Measurements from ENCODE around the gene TRHDE.

Gene TRHDE

GRCh38 chr12:72444566-72444965 is 172.4 kb downstream of the TRHDE start:
- H3K4me1 ChIP-seq, result peaks cover 0 to 10% (median 0%) of the 10 kb centered on the region in 10 experiments; a peak in 3 of 20 replicates
- H3K9ac ChIP-seq, result no peak overlapping the region
- no peak for TF ChIP-seq Cebpa-rat (IDR thresholded peaks at IDR 0.05)
- H4K20me1 ChIP-seq, result no peaks in the 10 kb centered on the region
- H3K27me3 ChIP-seq, result no peaks in the 10 kb centered on the region
- H3K4me3 ChIP-seq, result no peak overlapping the region
- H3K27ac ChIP-seq, result no peak overlapping the region
- no peak overlapping the region for H3K4me2 ChIP-seq
- no peaks in the 10 kb centered on the region for H3K9me3 ChIP-seq (replicated peaks in 1 of 11)
- H3K36me3 ChIP-seq, result no peaks in the 10 kb centered on the region

GRCh38 chr12:72448089-72448488 is 175.9 kb downstream of the TRHDE start:
- H3K4me2 ChIP-seq, result no peak overlapping the region
- peaks cover 0 to 10% (median 0%) of the 10 kb centered on the region in 10 experiments; a peak in 3 of 20 replicates for H3K4me1 ChIP-seq
- H3K4me3 ChIP-seq, result no peak overlapping the region
- H3K27ac ChIP-seq, result no peak overlapping the region
- H3K36me3 ChIP-seq, result no peaks in the 10 kb centered on the region
- peaks cover 0 to 6% (median 2%) of the 10 kb centered on the region in 11 experiments; a peak in 5 of 22 replicates for H3K9me3 ChIP-seq (replicated peaks in 1 of 11)
- H3K27me3 ChIP-seq, result no peaks in the 10 kb centered on the region
- H4K20me1 ChIP-seq, result no peaks in the 10 kb centered on the region
- H3K9ac ChIP-seq, result no peak overlapping the region
- TF ChIP-seq Cebpa-rat (IDR thresholded peaks at IDR 0.05), result no peak

GRCh38 chr12:72448805-72449204 is 176.6 kb downstream of the TRHDE start:
- Histone ChIP-seq H3K27ac (no peak overlapping the region), H3K4me2 (no peak overlapping the region), H4K20me1 (no peaks in the 10 kb centered on the region), H3K9ac (no peak overlapping the region), H3K4me1 (peaks cover 0 to 6% (median 0%) of the 10 kb centered on the region in 10 experiments; a peak in 3 of 20 replicates), H3K4me3 (no peak overlapping the region), H3K9me3 (replicated peaks in 1 of 11) (peaks cover 5 to 13% (median 9%) of the 10 kb centered on the region in 11 experiments; a peak in 19 of 22 replicates), H3K36me3 (no peaks in the 10 kb centered on the region), H3K27me3 (no peaks in the 10 kb centered on the region)
- TF ChIP-seq Cebpa-rat (IDR thresholded peaks at IDR 0.05), result no peak

- no peak overlapping the region for H3K4me3 ChIP-seq
- no peak overlapping the region for H3K9ac ChIP-seq
- no peaks in the 10 kb centered on the region for H3K27me3 ChIP-seq
- peaks cover 5 to 14% (median 9%) of the 10 kb centered on the region in 11 experiments; a peak in 19 of 22 replicates for H3K9me3 ChIP-seq (replicated peaks in 1 of 11)
- H3K4me1 ChIP-seq, result no peaks in the 10 kb centered on the region
- no peak overlapping the region for H3K4me2 ChIP-seq
- no peak overlapping the region for H3K27ac ChIP-seq
- H4K20me1 ChIP-seq, result no peaks in the 10 kb centered on the region
- H3K36me3 ChIP-seq, result no peaks in the 10 kb centered on the region
- TF ChIP-seq Cebpa-rat (IDR thresholded peaks at IDR 0.05), result no peak
Observed at GRCh38 chr12:72453066-72453465, 180.9 kb downstream of the TRHDE start.

- Histone ChIP-seq H3K27ac (no peak overlapping the region), H3K27me3 (no peaks in the 10 kb centered on the region), H3K4me2 (no peak overlapping the region), H3K36me3 (no peaks in the 10 kb centered on the region), H3K9ac (no peak overlapping the region), H4K20me1 (no peaks in the 10 kb centered on the region), H3K9me3 (replicated peaks in 1 of 11) (peaks cover 5 to 14% (median 9%) of the 10 kb centered on the region in 11 experiments; a peak in 19 of 22 replicates), H3K4me3 (no peak overlapping the region), H3K4me1 (no peaks in the 10 kb centered on the region)
- TF ChIP-seq Cebpa-rat (IDR thresholded peaks at IDR 0.05), result no peak
Observed at GRCh38 chr12:72453550-72453949, 181.4 kb downstream of the TRHDE start.

- Histone ChIP-seq H4K20me1 (no peaks in the 10 kb centered on the region), H3K36me3 (no peaks in the 10 kb centered on the region), H3K27ac (no peak overlapping the region), H3K9me3 (replicated peaks in 1 of 11) (no peaks in the 10 kb centered on the region), H3K4me2 (no peak overlapping the region), H3K27me3 (no peaks in the 10 kb centered on the region), H3K4me1 (no peaks in the 10 kb centered on the region), H3K4me3 (no peak overlapping the region), H3K9ac (no peak overlapping the region)
- no peak for TF ChIP-seq Cebpa-rat (IDR thresholded peaks at IDR 0.05)
Observed at GRCh38 chr12:72464471-72464870, 192.3 kb downstream of the TRHDE start.

- Histone ChIP-seq H4K20me1 (no peaks in the 10 kb centered on the region), H3K4me3 (no peak overlapping the region), H3K36me3 (no peaks in the 10 kb centered on the region), H3K4me1 (no peaks in the 10 kb centered on the region), H3K9me3 (replicated peaks in 1 of 11) (no peaks in the 10 kb centered on the region), H3K4me2 (no peak overlapping the region), H3K27ac (no peak overlapping the region), H3K27me3 (no peaks in the 10 kb centered on the region), H3K9ac (no peak overlapping the region)
- TF ChIP-seq Cebpa-rat (IDR thresholded peaks at IDR 0.05), result no peak
Observed at GRCh38 chr12:72465155-72465554, 193.0 kb downstream of the TRHDE start.

GRCh38 chr12:72465940-72466630 is 193.9 kb downstream of the TRHDE start:
- Histone ChIP-seq H4K20me1 (no peaks in the 10 kb centered on the region), H3K4me1 (no peaks in the 10 kb centered on the region), H3K9me3 (replicated peaks in 1 of 11) (no peaks in the 10 kb centered on the region), H3K27me3 (no peaks in the 10 kb centered on the region), H3K27ac (no peak overlapping the region), H3K36me3 (no peaks in the 10 kb centered on the region), H3K4me3 (no peak overlapping the region), H3K4me2 (no peak overlapping the region), H3K9ac (no peak overlapping the region)
- no peak for TF ChIP-seq Cebpa-rat (IDR thresholded peaks at IDR 0.05)

- H4K20me1 ChIP-seq, result no peaks in the 10 kb centered on the region
- no peak overlapping the region for H3K27ac ChIP-seq
- no peaks in the 10 kb centered on the region for H3K36me3 ChIP-seq
- no peaks in the 10 kb centered on the region for H3K27me3 ChIP-seq
- H3K4me2 ChIP-seq, result no peak overlapping the region
- no peak overlapping the region for H3K4me3 ChIP-seq
- H3K4me1 ChIP-seq, result no peaks in the 10 kb centered on the region
- no peaks in the 10 kb centered on the region for H3K9me3 ChIP-seq (replicated peaks in 1 of 11)
- H3K9ac ChIP-seq, result no peak overlapping the region
- TF ChIP-seq Cebpa-rat (IDR thresholded peaks at IDR 0.05), result no peak
Observed at GRCh38 chr12:72467985-72468384, 195.8 kb downstream of the TRHDE start.

- no peaks in the 10 kb centered on the region for H3K9me3 ChIP-seq (replicated peaks in 1 of 11)
- TF ChIP-seq Cebpa-rat (IDR thresholded peaks at IDR 0.05), result no peak
- H3K27me3 ChIP-seq, result no peaks in the 10 kb centered on the region
- no peak overlapping the region for H3K9ac ChIP-seq
- H3K4me2 ChIP-seq, result no peak overlapping the region
- H3K36me3 ChIP-seq, result no peaks in the 10 kb centered on the region
- H3K4me3 ChIP-seq, result no peak overlapping the region
- H3K4me1 ChIP-seq, result no peaks in the 10 kb centered on the region
- no peak overlapping the region for H3K27ac ChIP-seq
- H4K20me1 ChIP-seq, result no peaks in the 10 kb centered on the region
Observed at GRCh38 chr12:72468505-72468904, 196.3 kb downstream of the TRHDE start.
